Mucosa of descending colon (tissue), 3 donors: ENCODE results near the gene COMMD1. TPM values are rescaled to one million over a fixed set of nuclear protein-coding genes. Genes with fewer than 3 reads are reported as not detected.

ENCODE experiments used
- ATAC-seq: fragments of 200-7000 bp; cut with Tn5 transposase; one replicate; pipeline ENCODE4 v1.9.1; 2020; ENCODE audit warnings: mild to moderate bottlenecking, moderate library complexity
- DNase-seq, 3 donors: peaks; one replicate each; pipeline ENCODE4 v3.0.0-alpha.2; 2020
- H3K36me3 ChIP-seq: fragments of 200-600 bp; one replicate; pipeline ENCODE4 v1.8.0; 2021; ENCODE audit warnings: low read depth, mild to moderate bottlenecking
- H3K4me1 ChIP-seq: fragments of 200-600 bp; one replicate; pipeline ENCODE4 v1.8.0; 2021; ENCODE audit warnings: low read depth, mild to moderate bottlenecking
- H3K4me3 ChIP-seq: fragments of 200-600 bp; one replicate; pipeline ENCODE4 v1.8.0; 2021; ENCODE audit warnings: mild to moderate bottlenecking
- H3K9me3 ChIP-seq: fragments of 200-600 bp; one replicate; pipeline ENCODE4 v1.8.0; 2021; ENCODE audit warnings: mild to moderate bottlenecking
- CTCF ChIP-seq: fragments of 200-600 bp; IDR thresholded peaks from one replicate; pipeline ENCODE4 v1.8.0; 2022; ENCODE audit warnings: antibody characterized with exemption, mild to moderate bottlenecking
- intact Hi-C, 2 donors: fragments of 100-400 bp; cut with DNase I in 1 of 2; cut with micrococcal nuclease in 1 of 2; formaldehyde crosslinking; loops; one replicate each; pipeline versions ENCODE4 v1.11.0 to v1.11.1; 2022; cut with DNase I, micrococcal nuclease
- total RNA-seq, 3 donors: library from RNA; stranded (reverse); fragmentation: NEBNext Ultra II Directional in 2 of 3; extraction: Animal tissue kit (Norgen Biotek cat#: 25700) in 2 of 3; gene quantifications; one replicate each; pipeline versions ENCODE4 v1.2.1 to v1.2.4, GENCODE V29; 2021 to 2023
- donor health status: DM: no; HTN: no; CAD: no; lungs with moderate emphysema.
- donor health status: DM: no; HTN: no; CAD: no.
- donor health status: DM: no; HTN: yes; CAD: no.

Gene COMMD1
- total RNA-seq, 3 donors from 2014 or later = 21.5 to 33.5 (median 24.8) TPM

GRCh38 chr2:61926531-61927477, 21.3 kb downstream of the COMMD1 start:
- TF ChIP-seq CTCF = no peak
- H3K9me3 ChIP-seq = no peaks in the 10 kb centered on the region
- no peaks in the 10 kb centered on the region for H3K36me3 ChIP-seq
- H3K4me1 ChIP-seq = no peaks in the 10 kb centered on the region
- DNase-seq (no peak), ATAC-seq (no peak)
- no peak overlapping the region for H3K4me3 ChIP-seq
- intact Hi-C loops = no loop called here

GRCh38 chr2:61928826-61929461, 23.5 kb downstream of the COMMD1 start:
- no peak for DNase-seq
- Histone ChIP-seq H3K4me3 (no peak overlapping the region), H3K36me3 (no peaks in the 10 kb centered on the region), H3K4me1 (no peaks in the 10 kb centered on the region), H3K9me3 (no peaks in the 10 kb centered on the region)
- no peak for TF ChIP-seq CTCF
- ATAC-seq = no peak
- intact Hi-C loops = no loop called here

GRCh38 chr2:61937098-61937497, 31.6 kb downstream of the COMMD1 start:
- DNase-seq = no peak

GRCh38 chr2:61937886-61938285, 32.4 kb downstream of the COMMD1 start:
- TF ChIP-seq CTCF = no peak
- intact Hi-C loops = no loop called here

More at GRCh38 chr2:61937098-61937497, 31.6 kb downstream of the COMMD1 start:
- no peak overlapping the region for H3K4me3 ChIP-seq
- H3K9me3 ChIP-seq = no peaks in the 10 kb centered on the region
- intact Hi-C loops = no loop called here
- H3K4me1 ChIP-seq = no peaks in the 10 kb centered on the region
- TF ChIP-seq CTCF = no peak
- ATAC-seq = no peak
- no peaks in the 10 kb centered on the region for H3K36me3 ChIP-seq

GRCh38 chr2:61938511-61938910, 33.0 kb downstream of the COMMD1 start:
- DNase-seq (no peak), ATAC-seq (no peak)
- intact Hi-C loops = no loop called here
- Histone ChIP-seq H3K4me3 (no peak overlapping the region), H3K36me3 (no peaks in the 10 kb centered on the region), H3K9me3 (no peaks in the 10 kb centered on the region), H3K4me1 (no peaks in the 10 kb centered on the region)
- no peak for TF ChIP-seq CTCF

More at GRCh38 chr2:61937886-61938285, 32.4 kb downstream of the COMMD1 start:
- DNase-seq (no peak), ATAC-seq (no peak)
- no peaks in the 10 kb centered on the region for H3K4me1 ChIP-seq
- H3K9me3 ChIP-seq = no peaks in the 10 kb centered on the region
- no peak overlapping the region for H3K4me3 ChIP-seq
- H3K36me3 ChIP-seq = no peaks in the 10 kb centered on the region
